ENCODE data around the gene TRAPPC8. TPM values are rescaled to one million over a fixed set of nuclear protein-coding genes. Genes with fewer than 3 reads are reported as not detected.

The TRAPPC8 gene
- polyA plus RNA-seq, 2 of the 4 experiments (the other 2 are of a cell fraction) = 12.2 to 41.8 TPM

GRCh38 chr18:31978616-31979015, 35.7 kb upstream of the TRAPPC8 start:
- no peak for FAIRE-seq
- no peaks in the 10 kb centered on the region for H3K4me1 ChIP-seq
- H3K4me3 ChIP-seq = no peak overlapping the region
- POLR2A ChIA-PET = no interaction called here
- H3K9me3 ChIP-seq = peaks cover 22% of the 10 kb centered on the region
- CTCF ChIA-PET = interaction anchor here (2.9 kb wide), 1 partner anchor 11 kb away, joined by 15 read pairs; no protein-coding TSS in a partner anchor
- H3K4me2 ChIP-seq = no peak overlapping the region
- 13% methylated on average over 5 of the region's 5 CpGs for WGBS (ENCODE audit: missing lambda C conversion rate)
- TF ChIP-seq BHLHE40 (IDR thresholded peaks at IDR 0.05; ENCODE audit: low read depth, low read length) = no peak
- no peak for TF ChIP-seq NPAS2 (CRISPR knock-in tag; IDR thresholded peaks at IDR 0.05; ENCODE audit: borderline replicate concordance)
- TF ChIP-seq USF2 (IDR thresholded peaks at IDR 0.05) = no peak
- TF ChIP-seq FOSL2 (IDR thresholded peaks at IDR 0.05) = no peak
- TF ChIP-seq FOSL2 (CRISPR knock-in tag; IDR thresholded peaks at IDR 0.05) = no peak
- no peak for TF ChIP-seq E2F6 (IDR thresholded peaks at IDR 0.05; ENCODE audit: borderline replicate concordance, low read depth)
- no peak for TF ChIP-seq POLR2AphosphoS2 (conservative IDR thresholded peaks at IDR 0.05; ENCODE audit: low read length)
- TF ChIP-seq ZNF302 (CRISPR knock-in tag; IDR thresholded peaks at IDR 0.05) = no peak
- TF ChIP-seq, protein P1, sequence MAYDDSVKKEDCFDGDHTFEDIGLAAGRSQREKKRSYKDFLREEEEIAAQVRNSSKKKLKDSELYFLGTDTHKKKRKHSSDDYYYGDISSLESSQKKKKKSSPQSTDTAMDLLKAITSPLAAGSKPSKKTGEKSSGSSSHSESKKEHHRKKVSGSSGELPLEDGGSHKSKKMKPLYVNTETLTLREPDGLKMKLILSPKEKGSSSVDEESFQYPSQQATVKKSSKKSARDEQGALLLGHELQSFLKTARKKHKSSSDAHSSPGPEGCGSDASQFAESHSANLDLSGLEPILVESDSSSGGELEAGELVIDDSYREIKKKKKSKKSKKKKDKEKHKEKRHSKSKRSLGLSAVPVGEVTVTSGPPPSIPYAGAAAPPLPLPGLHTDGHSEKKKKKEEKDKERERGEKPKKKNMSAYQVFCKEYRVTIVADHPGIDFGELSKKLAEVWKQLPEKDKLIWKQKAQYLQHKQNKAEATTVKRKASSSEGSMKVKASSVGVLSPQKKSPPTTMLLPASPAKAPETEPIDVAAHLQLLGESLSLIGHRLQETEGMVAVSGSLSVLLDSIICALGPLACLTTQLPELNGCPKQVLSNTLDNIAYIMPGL (CRISPR knock-in tag; IDR thresholded peaks at IDR 0.05; ENCODE audit: borderline replicate concordance) = no peak
- ATAC-seq = no peak
- no peak overlapping the region for H3K27ac ChIP-seq
- DNase-seq (ENCODE audit: low read depth in 1 of 2, low spot score in 1 of 2) = no peak

- FAIRE-seq = no peak
- TF ChIP-seq GATA3 (IDR thresholded peaks at IDR 0.05; ENCODE audit: borderline replicate concordance) (no peak), NFE2L2 (conservative IDR thresholded peaks at IDR 0.05; ENCODE audit: low read length) (no peak), KDM1A (IDR thresholded peaks at IDR 0.05; ENCODE audit: low read depth) (no peak), RARB (CRISPR knock-in tag; IDR thresholded peaks at IDR 0.05) (no peak), RAD21 (conservative IDR thresholded peaks at IDR 0.05 in 1 of 2, IDR thresholded peaks at IDR 0.05 in 1 of 2) (peak; percentile 49 to 71), SMC3 (IDR thresholded peaks at IDR 0.05) (peak; percentile 19; the same call in 1 of the 3 replicates), NPAS2 (CRISPR knock-in tag; IDR thresholded peaks at IDR 0.05; ENCODE audit: borderline replicate concordance) (no peak)
- TF ChIP-seq, protein P2, sequence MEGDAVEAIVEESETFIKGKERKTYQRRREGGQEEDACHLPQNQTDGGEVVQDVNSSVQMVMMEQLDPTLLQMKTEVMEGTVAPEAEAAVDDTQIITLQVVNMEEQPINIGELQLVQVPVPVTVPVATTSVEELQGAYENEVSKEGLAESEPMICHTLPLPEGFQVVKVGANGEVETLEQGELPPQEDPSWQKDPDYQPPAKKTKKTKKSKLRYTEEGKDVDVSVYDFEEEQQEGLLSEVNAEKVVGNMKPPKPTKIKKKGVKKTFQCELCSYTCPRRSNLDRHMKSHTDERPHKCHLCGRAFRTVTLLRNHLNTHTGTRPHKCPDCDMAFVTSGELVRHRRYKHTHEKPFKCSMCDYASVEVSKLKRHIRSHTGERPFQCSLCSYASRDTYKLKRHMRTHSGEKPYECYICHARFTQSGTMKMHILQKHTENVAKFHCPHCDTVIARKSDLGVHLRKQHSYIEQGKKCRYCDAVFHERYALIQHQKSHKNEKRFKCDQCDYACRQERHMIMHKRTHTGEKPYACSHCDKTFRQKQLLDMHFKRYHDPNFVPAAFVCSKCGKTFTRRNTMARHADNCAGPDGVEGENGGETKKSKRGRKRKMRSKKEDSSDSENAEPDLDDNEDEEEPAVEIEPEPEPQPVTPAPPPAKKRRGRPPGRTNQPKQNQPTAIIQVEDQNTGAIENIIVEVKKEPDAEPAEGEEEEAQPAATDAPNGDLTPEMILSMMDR (IDR thresholded peaks at IDR 0.05) = peak; percentile 32; the same call in 2 of the 3 replicates
- TF ChIP-seq, protein P3, sequence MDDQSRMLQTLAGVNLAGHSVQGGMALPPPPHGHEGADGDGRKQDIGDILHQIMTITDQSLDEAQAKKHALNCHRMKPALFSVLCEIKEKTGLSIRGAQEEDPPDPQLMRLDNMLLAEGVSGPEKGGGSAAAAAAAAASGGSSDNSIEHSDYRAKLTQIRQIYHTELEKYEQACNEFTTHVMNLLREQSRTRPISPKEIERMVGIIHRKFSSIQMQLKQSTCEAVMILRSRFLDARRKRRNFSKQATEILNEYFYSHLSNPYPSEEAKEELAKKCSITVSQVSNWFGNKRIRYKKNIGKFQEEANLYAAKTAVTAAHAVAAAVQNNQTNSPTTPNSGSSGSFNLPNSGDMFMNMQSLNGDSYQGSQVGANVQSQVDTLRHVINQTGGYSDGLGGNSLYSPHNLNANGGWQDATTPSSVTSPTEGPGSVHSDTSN (IDR thresholded peaks at IDR 0.05) = no peak
- TF ChIP-seq, protein P4, sequence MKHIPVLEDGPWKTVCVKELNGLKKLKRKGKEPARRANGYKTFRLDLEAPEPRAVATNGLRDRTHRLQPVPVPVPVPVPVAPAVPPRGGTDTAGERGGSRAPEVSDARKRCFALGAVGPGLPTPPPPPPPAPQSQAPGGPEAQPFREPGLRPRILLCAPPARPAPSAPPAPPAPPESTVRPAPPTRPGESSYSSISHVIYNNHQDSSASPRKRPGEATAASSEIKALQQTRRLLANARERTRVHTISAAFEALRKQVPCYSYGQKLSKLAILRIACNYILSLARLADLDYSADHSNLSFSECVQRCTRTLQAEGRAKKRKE (CRISPR knock-in tag; IDR thresholded peaks at IDR 0.05; ENCODE audit: low read depth) = no peak
- no peak overlapping the region for H3K4me2 ChIP-seq
- no peaks in the 10 kb centered on the region for H3K4me1 ChIP-seq
- no peak overlapping the region for H3K27ac ChIP-seq
- H3K9me3 ChIP-seq = peaks cover 33% of the 10 kb centered on the region
- peak; percentile 10 to 53 for DNase-seq (ENCODE audit: low read depth in 1 of 2, low spot score in 1 of 2)
- no peak overlapping the region for H3K4me3 ChIP-seq
- ChIA-PET CTCF (interaction anchor here (0.7 to 2.9 kb wide), 9 partner anchors 10 to 1692 kb away, joined by 3 to 15 read pairs (median 3); partner anchors contain the start of gene TRAPPC8), POLR2A (no interaction called here)
- ATAC-seq = peak in 1 of 2 experiments; percentile 58; a peak in 2 of 6 replicates
- WGBS (ENCODE audit: missing lambda C conversion rate) = 62% methylated on average over 9 of the region's 9 CpGs
These were observed 34.4 kb upstream of the TRAPPC8 start for GRCh38 chr18:31977270-31977872.

All from A549 (cell line).